Measurements from ENCODE around the gene NHLRC4. TPM values are rescaled to one million over a fixed set of nuclear protein-coding genes. Genes with fewer than 3 reads are reported as not detected.

NHLRC4 gene
- total and polyA plus RNA-seq, 2 of the 13 experiments (the other 11 are each of a cell fraction or from before 2014, with no cell fraction given): 0.40 to 0.59 TPM

GRCh38 chr16:578870-579405, 12.1 kb downstream of the NHLRC4 start (continued):
- TF ChIP-seq ZNF318 (CRISPR knock-in tag; IDR thresholded peaks at IDR 0.05) (no peak), ZNF34 (CRISPR knock-in tag; IDR thresholded peaks at IDR 0.05; ENCODE audit: borderline replicate concordance) (no peak), YEATS2 (CRISPR knock-in tag; IDR thresholded peaks at IDR 0.05; ENCODE audit: borderline replicate concordance) (peak; percentile 53; the same call in 1 of the 2 replicates), ZBTB39 (CRISPR knock-in tag; IDR thresholded peaks at IDR 0.05) (no peak), SIX4 (CRISPR knock-in tag; IDR thresholded peaks at IDR 0.05) (no peak), ZNF232 (CRISPR knock-in tag; IDR thresholded peaks at IDR 0.05; ENCODE audit: borderline replicate concordance) (no peak), ZNF484 (CRISPR knock-in tag; IDR thresholded peaks at IDR 0.05; ENCODE audit: borderline replicate concordance, low read depth) (no peak), TFDP1 (CRISPR knock-in tag; IDR thresholded peaks at IDR 0.05; ENCODE audit: borderline replicate concordance) (peak; percentile 50; the same call in 1 of the 2 replicates), HMGXB4 (CRISPR knock-in tag; IDR thresholded peaks at IDR 0.05; ENCODE audit: borderline replicate concordance in 1 of 2, low read depth in 1 of 2) (peak; percentile 66 to 85; a peak in 2 of 4 replicates), ZFY (CRISPR knock-in tag; IDR thresholded peaks at IDR 0.05) (peak; percentile 75), PREB (CRISPR knock-in tag; IDR thresholded peaks at IDR 0.05) (no peak), EZH2 (conservative IDR thresholded peaks at IDR 0.05; ENCODE audit: low read depth, low read length) (no peak), ATF7-NPFF (CRISPR knock-in tag; IDR thresholded peaks at IDR 0.05; ENCODE audit: low read depth) (0 out of 2 replicates have a peak, but pooled peaks have one; percentile 33), PHB2 (IDR thresholded peaks at IDR 0.05; ENCODE audit: partially characterized antibody) (no peak)
